Measurements from ENCODE around the gene FAS. TPM values are rescaled to one million over a fixed set of nuclear protein-coding genes. Genes with fewer than 3 reads are reported as not detected.

Gene FAS
- total RNA-seq (10 to 100 TPM; 35.1 to 74.7 TPM), polyA plus RNA-seq (10 to 100 TPM; 10.5 to 37.5 TPM)
- long read RNA-seq, donor 1, partial matches to known transcripts: 0 of 4 reads
- long read RNA-seq, donor 1, other reads (novel, unspliced or antisense): 0 of 4 reads
- long read RNA-seq, donor 2, partial matches to known transcripts: 0 of 4 reads
- long read RNA-seq, donor 2, other reads (novel, unspliced or antisense): 0 of 4 reads
- long read RNA-seq, donor 3, partial matches to known transcripts: 0 of 3 reads
- long read RNA-seq, donor 3, other reads (novel, unspliced or antisense): 0 of 3 reads
- long read RNA-seq, donor 4, partial matches to known transcripts: 0 of 1 reads
- long read RNA-seq, donor 4, other reads (novel, unspliced or antisense): 0 of 1 reads
- long read RNA-seq, donor 5, partial matches to known transcripts: 0 of 2 reads
- long read RNA-seq, donor 5, other reads (novel, unspliced or antisense): 0 of 2 reads

DNA sequence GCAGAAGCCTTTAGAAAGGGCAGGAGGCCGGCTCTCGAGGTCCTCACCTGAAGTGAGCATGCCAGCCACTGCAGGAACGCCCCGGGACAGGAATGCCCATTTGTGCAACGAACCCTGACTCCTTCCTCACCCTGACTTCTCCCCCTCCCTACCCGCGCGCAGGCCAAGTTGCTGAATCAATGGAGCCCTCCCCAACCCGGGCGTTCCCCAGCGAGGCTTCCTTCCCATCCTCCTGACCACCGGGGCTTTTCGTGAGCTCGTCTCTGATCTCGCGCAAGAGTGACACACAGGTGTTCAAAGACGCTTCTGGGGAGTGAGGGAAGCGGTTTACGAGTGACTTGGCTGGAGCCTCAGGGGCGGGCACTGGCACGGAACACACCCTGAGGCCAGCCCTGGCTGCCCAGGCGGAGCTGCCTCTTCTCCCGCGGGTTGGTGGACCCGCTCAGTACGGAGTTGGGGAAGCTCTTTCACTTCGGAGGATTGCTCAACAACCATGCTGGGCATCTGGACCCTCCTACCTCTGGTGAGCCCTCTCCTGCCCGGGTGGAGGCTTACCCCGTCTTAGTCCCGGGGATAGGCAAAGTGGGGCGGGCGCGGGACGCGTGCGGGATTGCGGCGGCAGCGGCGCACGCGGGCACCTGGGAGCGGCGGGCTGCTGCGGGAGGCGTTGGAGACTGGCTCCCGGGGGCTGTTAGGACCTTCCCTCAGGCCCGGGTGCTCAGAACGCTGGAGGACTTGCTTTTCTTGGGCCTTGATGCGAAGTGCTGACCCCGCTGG, at the start of gene FAS:
Gene FAS, plus strand, starts transcription at position 415 of the 777 bp plus-strand sequence. Its CDS starts 79 bp downstream, at position 494.
- peaks cover 0 to 4% (median 2%) of the 10 kb centered on the region in 4 donors for H3K36me3 ChIP-seq (ENCODE audit: control insufficient read depth in 4 of 4, insufficient read depth in 4 of 4, low read length in 4 of 4)
- peak within 1 kb of the TSS; percentile 85 for H3K4me3 ChIP-seq
- H3K27ac ChIP-seq (ENCODE audit: low read depth in 1 of 2, low read length in 1 of 2): peak within 1 kb of the TSS; percentile 88 to 99
- WGBS, 2 donors: 0% methylated on average over 51 of the region's 51 CpGs
- ATAC-seq (ENCODE audit: insufficient read depth, low FRiP score) (peak; percentile 85), DNase-seq (peak; percentile 68 to 83 (median 74))
- H3K4me1 ChIP-seq (ENCODE audit: control insufficient read depth in 5 of 5, insufficient read depth in 5 of 5, low read length in 5 of 5): peaks cover 0 to 43% (median 4%) of the 10 kb centered on the region in 5 donors
- H3K9ac ChIP-seq (ENCODE audit: insufficient read depth in 1 of 2, low read length in 2 of 2): peak within 1 kb of the TSS; percentile 53 to 100
- TF ChIP-seq, protein P1, sequence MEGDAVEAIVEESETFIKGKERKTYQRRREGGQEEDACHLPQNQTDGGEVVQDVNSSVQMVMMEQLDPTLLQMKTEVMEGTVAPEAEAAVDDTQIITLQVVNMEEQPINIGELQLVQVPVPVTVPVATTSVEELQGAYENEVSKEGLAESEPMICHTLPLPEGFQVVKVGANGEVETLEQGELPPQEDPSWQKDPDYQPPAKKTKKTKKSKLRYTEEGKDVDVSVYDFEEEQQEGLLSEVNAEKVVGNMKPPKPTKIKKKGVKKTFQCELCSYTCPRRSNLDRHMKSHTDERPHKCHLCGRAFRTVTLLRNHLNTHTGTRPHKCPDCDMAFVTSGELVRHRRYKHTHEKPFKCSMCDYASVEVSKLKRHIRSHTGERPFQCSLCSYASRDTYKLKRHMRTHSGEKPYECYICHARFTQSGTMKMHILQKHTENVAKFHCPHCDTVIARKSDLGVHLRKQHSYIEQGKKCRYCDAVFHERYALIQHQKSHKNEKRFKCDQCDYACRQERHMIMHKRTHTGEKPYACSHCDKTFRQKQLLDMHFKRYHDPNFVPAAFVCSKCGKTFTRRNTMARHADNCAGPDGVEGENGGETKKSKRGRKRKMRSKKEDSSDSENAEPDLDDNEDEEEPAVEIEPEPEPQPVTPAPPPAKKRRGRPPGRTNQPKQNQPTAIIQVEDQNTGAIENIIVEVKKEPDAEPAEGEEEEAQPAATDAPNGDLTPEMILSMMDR (IDR thresholded peaks at IDR 0.05; ENCODE audit: control extremely low read depth, extremely low read depth): no peak
- no peaks in the 10 kb centered on the region for H3K27me3 ChIP-seq (ENCODE audit: control insufficient read depth in 3 of 3, insufficient read depth in 3 of 3, low read length in 2 of 3)
- H3K9me3 ChIP-seq (ENCODE audit: control insufficient read depth in 4 of 4, insufficient read depth in 3 of 4, low read length in 3 of 4): peaks cover 0 to 1% (median 0%) of the 10 kb centered on the region in 4 donors

DNA sequence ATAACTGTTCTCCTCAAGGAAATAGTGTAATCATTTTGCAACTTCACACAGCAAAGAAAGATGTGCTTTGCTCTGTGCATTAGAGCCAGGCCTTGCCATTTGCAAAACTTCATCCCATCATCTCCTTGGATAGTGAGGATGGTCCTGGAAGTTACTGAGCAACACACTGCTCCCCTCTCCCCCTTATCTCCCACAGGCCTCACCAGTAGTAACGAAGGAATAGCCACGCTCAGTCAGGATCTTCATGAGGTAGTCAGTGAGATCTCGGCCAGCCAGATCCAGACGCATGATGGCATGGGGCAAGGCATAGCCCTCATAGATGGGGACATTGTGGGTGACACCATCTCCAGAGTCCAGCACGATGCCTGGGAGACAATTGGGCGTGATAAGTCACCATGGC, 49.6 kb upstream of the FAS start:
- no peak for ATAC-seq (ENCODE audit: insufficient read depth, low FRiP score)
- H3K4me1 ChIP-seq (ENCODE audit: control insufficient read depth in 5 of 5, insufficient read depth in 5 of 5, low read length in 5 of 5): peaks cover 0 to 5% (median 0%) of the 10 kb centered on the region in 5 donors
- DNase-seq: no peak
- TF ChIP-seq, protein P1 (IDR thresholded peaks at IDR 0.05; ENCODE audit: control extremely low read depth, extremely low read depth): no peak
- H3K36me3 ChIP-seq (ENCODE audit: control insufficient read depth in 4 of 4, insufficient read depth in 4 of 4, low read length in 4 of 4): peaks cover 0 to 39% (median 19%) of the 10 kb centered on the region in 4 donors
- H3K27ac ChIP-seq (ENCODE audit: low read depth in 1 of 2, low read length in 1 of 2): no peak overlapping the region
- H3K9ac ChIP-seq (ENCODE audit: insufficient read depth in 1 of 2, low read length in 2 of 2): no peak overlapping the region
- no peak overlapping the region for H3K4me3 ChIP-seq
- WGBS, 2 donors: 91 to 93% methylated on average over 6 of the region's 6 CpGs
- H3K9me3 ChIP-seq (ENCODE audit: control insufficient read depth in 4 of 4, insufficient read depth in 3 of 4, low read length in 3 of 4): no peaks in the 10 kb centered on the region
- no peaks in the 10 kb centered on the region for H3K27me3 ChIP-seq (ENCODE audit: control insufficient read depth in 3 of 3, insufficient read depth in 3 of 3, low read length in 2 of 3)

DNA sequence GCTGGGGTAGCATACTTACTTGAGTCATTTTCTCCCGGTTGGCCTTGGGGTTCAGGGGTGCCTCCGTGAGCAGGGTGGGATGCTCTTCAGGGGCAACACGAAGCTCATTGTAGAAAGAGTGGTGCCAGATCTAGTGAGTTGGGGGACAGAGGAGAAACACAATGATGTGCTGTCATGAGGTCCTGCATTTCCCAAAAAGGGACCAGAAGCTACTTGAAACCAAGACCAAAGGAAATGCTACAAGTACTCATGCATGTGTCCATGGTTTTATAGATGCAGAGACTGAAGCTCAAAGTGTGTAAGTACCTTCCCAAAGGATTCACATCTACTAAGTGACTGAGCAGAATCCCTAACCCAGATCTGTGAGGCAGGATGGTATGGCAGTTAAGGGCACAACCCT, 46.8 kb upstream of the FAS start:
- no peak overlapping the region for H3K27ac ChIP-seq (ENCODE audit: low read depth in 1 of 2, low read length in 1 of 2)
- H3K9ac ChIP-seq (ENCODE audit: insufficient read depth in 1 of 2, low read length in 2 of 2): no peak overlapping the region
- no peak overlapping the region for H3K4me3 ChIP-seq
- H3K27me3 ChIP-seq (ENCODE audit: control insufficient read depth in 3 of 3, insufficient read depth in 3 of 3, low read length in 2 of 3): no peaks in the 10 kb centered on the region
- no peak for ATAC-seq (ENCODE audit: insufficient read depth, low FRiP score)
- DNase-seq: no peak
- WGBS, 2 donors: 91 to 93% methylated on average over 3 of the region's 3 CpGs
- peaks cover 0 to 5% (median 0%) of the 10 kb centered on the region in 5 donors for H3K4me1 ChIP-seq (ENCODE audit: control insufficient read depth in 5 of 5, insufficient read depth in 5 of 5, low read length in 5 of 5)
- peaks cover 0 to 29% (median 11%) of the 10 kb centered on the region in 4 donors for H3K36me3 ChIP-seq (ENCODE audit: control insufficient read depth in 4 of 4, insufficient read depth in 4 of 4, low read length in 4 of 4)
- TF ChIP-seq, protein P1 (IDR thresholded peaks at IDR 0.05; ENCODE audit: control extremely low read depth, extremely low read depth): no peak
- no peaks in the 10 kb centered on the region for H3K9me3 ChIP-seq (ENCODE audit: control insufficient read depth in 4 of 4, insufficient read depth in 3 of 4, low read length in 3 of 4)
